GM12873 (cell line): ENCODE measurements around the gene AIRE.

Source experiments
- TF ChIP-seq, protein P1 (sequence below): IDR thresholded peaks from 2 replicates; pipeline ENCODE4 v1.5.1; 2012; ENCODE audit warnings: low read depth, mild to moderate bottlenecking, moderate library complexity, low read length, control low read depth; ENCODE audit not compliant: insufficient read depth; ENCODE audit errors: missing control alignments

The AIRE gene

DNA sequence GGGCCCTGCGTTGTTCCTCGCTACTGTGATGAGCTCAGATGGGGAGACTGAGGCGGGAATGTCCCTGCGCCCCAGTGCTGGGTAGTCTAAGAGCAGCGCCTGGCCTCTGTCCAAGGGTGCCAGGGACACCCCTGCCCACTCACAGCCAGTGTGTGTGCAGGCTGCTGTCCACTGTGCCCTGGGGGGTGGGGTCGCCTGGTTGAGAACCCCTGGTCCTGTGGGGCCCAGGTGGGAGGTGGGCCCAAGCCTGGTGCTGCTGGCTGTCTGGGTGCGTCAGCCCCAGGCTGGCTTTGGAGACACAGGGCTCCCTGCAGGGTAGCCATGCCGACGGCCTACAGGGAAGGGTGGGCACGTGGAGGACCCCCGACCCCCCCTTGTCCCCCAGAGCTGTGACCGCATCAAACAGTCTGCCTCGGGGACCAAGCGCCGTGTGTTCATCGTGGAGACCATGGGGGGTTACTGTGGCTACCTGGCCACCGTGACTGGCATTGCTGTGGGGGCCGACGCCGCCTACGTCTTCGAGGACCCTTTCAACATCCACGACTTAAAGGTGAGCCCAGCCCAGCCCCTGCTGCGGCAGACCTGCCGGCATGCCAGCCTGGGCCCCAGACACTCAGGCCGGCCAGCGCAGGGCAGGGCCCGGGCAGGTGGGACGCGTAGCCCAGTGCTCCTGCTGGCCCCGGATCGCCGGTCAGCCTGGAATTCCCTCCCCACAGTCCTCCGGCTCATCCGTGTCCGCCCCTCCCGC is 38.6 kb downstream of the AIRE start:
- TF ChIP-seq, protein P1, sequence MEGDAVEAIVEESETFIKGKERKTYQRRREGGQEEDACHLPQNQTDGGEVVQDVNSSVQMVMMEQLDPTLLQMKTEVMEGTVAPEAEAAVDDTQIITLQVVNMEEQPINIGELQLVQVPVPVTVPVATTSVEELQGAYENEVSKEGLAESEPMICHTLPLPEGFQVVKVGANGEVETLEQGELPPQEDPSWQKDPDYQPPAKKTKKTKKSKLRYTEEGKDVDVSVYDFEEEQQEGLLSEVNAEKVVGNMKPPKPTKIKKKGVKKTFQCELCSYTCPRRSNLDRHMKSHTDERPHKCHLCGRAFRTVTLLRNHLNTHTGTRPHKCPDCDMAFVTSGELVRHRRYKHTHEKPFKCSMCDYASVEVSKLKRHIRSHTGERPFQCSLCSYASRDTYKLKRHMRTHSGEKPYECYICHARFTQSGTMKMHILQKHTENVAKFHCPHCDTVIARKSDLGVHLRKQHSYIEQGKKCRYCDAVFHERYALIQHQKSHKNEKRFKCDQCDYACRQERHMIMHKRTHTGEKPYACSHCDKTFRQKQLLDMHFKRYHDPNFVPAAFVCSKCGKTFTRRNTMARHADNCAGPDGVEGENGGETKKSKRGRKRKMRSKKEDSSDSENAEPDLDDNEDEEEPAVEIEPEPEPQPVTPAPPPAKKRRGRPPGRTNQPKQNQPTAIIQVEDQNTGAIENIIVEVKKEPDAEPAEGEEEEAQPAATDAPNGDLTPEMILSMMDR = no peak

GRCh38 chr21:44324854-44325107 is 39.1 kb downstream of the AIRE start:
- TF ChIP-seq, protein P1 = no peak

DNA sequence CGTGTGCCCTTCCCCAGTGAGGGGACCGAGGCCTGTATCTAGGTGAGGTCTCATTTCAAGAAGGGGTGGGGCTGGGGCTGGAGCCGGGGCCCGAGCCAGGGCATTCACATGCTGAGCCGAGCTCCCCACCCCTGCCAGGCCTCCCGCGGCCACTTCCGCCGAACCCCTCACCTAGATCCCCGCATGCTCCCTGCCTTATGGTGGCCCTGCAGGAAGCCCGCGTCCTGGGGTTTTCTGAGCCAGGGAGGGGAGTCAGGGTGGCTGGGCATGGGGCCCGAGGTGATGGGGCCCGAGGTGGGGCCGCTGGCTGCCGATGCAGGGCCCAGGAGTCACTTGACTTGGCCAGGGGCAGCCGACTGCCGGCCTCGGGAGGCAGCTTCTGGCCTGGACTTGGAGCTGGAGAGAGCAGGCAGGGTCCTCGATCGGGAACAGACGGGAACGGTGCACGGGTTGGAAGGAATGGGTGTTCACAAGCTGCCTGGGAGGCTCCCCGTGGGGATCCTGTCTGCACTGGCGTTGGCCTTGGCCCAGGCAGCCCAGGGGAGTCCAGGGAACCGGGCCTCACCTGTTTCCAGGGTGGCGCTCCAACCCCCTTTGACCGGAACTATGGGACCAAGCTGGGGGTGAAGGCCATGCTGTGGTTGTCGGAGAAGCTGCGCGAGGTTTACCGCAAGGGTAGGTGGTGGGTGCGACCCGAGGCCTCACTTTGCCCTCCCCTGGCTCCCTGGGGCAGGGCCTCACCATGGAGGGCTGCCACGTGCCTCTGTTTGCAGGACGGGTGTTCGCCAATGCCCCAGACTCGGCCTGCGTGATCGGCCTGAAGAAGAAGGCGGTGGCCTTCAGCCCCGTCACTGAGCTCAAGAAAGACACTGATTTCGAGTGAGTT is 40.0 kb downstream of the AIRE start:
- TF ChIP-seq, protein P1 = no peak

- TF ChIP-seq, protein P1 = no peak
Measured at GRCh38 chr21:44326272-44326647, 40.6 kb downstream of the AIRE start.

DNA sequence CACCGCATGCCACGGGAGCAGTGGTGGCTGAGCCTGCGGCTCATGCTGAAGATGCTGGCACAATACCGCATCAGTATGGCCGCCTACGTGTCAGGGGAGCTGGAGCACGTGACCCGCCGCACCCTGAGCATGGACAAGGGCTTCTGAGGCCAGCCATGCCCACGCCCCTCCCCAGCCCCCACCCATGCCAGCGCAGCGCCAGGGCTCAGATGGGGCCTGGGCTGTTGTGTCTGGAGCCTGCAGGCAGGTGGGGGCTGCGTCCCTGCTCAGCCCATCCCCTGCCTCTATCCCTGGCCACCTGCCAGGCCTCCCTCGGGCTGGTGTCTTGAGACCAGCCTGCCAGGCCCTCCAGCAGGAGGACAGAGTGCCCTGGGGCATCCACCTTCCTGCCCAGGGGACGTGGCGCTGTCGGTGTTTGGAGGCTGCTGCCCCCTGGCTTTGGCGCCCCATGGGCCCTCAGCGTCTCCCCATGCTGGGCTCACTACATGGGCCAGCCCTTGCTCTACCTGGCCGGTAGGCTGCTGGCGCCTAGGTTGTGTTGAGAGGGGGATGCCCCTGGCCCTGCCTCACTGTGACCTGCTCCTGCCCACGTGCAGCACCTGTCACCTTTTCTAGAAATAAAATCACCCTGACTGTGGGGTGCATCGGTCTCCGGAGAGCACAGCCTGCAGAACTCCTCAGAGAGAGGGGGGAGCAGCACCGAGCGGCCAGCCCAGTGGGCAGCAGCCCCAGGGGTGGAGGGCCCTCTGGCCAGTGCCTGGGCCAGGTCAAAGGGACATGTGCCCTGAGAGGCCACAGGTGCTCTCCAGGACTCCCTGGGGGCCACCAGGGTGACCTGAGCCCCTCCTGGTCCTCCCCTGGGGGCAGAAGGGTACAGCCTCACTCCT is 41.3 kb downstream of the AIRE start:
- TF ChIP-seq, protein P1 = no peak

DNA sequence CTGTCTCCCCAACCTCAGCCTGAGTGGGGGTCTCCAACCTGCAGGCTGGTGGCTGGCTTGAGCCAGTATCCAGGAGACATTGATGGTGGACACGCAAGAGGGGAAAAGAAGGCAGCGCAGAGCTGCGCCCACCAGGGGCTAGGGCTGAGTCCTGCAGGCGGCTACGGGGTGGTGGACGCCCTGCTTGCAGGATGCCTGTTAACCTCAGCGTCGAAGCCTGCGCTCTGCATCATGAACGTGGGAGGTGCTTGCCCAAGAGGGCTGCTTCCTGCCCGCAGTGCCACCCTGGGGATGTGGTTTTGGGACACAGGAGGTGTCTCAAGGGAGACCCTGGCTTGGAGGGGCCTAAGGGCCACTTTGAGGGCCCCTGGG is 41.9 kb downstream of the AIRE start:
- TF ChIP-seq, protein P1 = no peak
